Kidney glomerular epithelial cell (primary cell): Measurements from ENCODE around the gene DCP2.

ENCODE experiments used
- DNase-seq: peaks from one replicate; lab custom pipeline; 2025; lab: John Stamatoyannopoulos, UW

The DCP2 gene

DNA sequence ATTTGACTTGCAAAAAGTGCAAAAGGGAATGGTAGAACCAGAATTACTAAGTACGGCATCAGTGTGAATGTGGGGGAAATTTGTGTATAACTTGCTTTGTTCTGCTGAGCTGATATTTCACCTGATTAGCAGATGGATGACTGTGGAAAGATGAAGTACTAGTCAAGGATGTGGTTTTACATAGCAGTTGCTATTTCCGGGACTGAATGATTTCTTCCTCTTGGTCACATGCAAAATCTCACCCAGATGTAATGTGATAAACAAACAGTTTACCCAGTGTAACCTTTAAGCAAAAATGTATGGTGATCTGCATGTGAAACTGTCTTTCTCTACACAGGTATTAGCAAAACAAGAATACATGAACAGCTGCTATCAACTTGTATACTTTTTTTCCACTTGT lies 46.1 kb downstream of the DCP2 start:
- no peak for DNase-seq

- no peak for DNase-seq
Measured at GRCh38 chr5:113024076-113024697, 47.6 kb downstream of the DCP2 start.

DNA sequence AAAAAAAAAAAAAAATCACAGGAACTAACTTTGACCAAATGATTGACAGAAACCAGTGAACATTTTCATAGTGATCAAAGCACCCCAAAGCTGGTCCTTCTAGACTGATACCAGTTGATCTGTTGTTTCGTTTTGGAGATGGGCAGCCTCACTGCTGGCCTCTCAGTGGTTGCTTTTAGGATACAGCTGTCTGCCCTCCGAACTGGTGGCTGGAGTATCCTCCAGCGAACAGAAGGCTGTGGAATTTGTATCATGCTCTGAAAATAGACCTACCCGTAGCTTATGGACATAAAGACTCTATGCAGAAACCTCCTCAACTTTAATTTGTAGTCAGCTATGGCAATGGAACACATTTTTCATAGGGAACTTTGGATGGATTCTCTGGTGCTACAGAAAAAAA lies 49.0 kb downstream of the DCP2 start:
- no peak for DNase-seq

DNA sequence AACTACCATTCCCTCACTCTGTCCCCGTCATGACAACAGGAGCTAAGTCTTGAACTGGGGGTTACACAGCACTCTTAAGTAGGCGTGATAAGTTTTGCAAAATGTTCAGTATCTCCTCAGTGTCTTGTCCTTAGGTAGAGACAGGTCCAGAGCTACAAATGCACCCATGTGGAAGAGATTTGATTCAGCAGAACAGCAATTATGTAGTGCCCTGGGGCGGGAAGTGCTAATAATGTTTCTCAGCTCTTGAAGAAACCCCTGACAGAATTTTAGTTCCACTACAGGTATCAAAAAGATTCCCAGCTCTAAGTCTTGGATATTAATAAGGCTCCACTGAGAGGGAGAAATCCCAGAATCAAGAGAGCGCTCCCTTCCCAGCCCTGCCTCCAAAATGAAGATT lies 49.6 kb downstream of the DCP2 start:
- DNase-seq = no peak

DNA sequence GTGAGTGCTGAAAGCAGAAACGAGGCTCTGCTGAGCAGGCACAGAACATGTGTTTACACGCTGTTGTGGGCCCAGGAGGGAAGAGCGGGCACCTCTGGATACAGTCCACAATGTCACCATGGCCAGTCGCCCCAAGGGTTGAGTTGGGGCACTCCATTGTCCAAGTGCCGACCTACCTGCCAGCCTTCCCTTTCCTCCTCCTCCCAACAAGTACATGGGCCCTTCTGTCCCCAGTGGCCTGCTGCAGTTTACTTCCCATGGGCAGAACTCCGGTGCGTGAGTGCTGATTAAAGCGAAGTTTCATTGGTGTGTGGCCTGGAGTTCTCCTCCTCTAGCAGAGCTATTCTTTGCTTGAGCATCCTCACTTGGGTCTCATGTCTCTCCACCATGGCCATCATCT lies 50.4 kb downstream of the DCP2 start:
- DNase-seq = no peak

- no peak for DNase-seq
Measured at GRCh38 chr5:113027431-113027830, 50.8 kb downstream of the DCP2 start.

- no peak for DNase-seq
Measured at GRCh38 chr5:113029614-113030013, 53.0 kb downstream of the DCP2 start.

GRCh38 chr5:113031104-113031503 lies 54.5 kb downstream of the DCP2 start:
- no peak for DNase-seq

GRCh38 chr5:113031557-113031956 lies 55.0 kb downstream of the DCP2 start:
- no peak for DNase-seq

DNA sequence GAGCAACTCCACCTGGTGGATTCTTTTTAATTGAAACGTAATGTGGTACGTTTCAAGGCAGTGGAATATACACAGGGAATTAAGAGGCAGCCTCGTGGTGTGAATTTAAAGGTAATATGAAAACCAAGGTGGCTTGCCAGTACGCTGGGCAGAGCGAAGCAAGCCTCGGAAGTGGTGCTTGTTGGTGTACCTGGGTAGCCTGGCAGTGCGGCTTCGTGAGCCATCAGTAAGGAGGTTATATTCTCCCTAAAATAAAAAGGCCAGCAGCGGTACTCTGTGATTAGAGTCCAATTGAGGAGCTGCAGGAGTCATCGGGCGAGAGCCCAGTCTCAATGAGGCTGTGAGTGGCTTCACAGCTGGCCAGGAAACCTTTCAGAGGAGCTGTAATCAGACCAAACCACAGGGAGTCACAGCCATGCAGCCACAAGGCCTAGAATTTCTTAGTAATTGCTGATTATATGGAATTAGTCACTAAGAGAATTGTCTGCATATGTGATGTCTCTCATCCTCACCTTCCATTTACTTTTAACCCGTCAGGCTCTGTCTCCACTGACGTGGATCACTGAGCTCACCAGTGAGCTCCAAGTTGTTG lies 57.7 kb downstream of the DCP2 start:
- peak; percentile 25 for DNase-seq

- no peak for DNase-seq
Measured at GRCh38 chr5:113035096-113035495, 58.5 kb downstream of the DCP2 start.

DNA sequence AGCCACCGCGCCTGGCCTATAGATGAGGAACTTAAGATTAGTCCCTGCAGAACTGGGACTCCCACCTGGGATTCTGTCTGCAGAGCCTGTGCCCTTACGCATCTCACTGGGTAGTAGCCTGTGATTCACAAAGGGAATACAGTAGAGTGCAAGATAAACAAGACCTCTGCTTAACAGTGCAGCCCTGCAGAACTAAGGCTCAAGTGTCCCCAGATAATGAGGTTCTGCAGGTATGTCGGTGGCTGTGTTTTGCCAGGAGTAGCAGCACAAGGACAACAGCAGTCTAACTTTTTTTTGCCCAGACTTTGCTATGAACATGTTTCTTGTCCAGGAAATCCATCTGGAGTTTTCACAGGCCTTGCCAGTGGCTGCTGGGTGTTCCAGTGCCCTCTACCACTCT lies 59.7 kb downstream of the DCP2 start:
- no peak for DNase-seq

GRCh38 chr5:113036826-113037225 lies 60.2 kb downstream of the DCP2 start:
- no peak for DNase-seq

DNA sequence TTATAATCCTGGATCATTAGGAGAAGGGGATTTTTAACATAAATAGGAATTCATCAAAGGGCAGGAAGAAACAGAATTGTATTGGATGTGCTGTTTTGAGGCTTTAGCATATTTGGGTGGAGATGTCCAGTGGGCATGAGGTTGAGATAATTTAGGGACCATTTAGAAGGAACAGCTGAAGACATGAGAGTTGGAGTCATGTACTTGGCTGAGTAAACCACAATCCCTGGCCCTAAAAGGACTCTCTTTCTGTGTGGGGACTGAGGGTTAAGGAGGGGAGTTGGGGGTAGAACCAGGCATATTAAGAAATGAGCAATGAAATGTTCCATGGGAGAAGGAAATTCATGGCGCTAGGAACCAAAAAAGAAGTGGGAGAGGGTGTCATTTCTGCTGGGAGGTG lies 61.5 kb downstream of the DCP2 start:
- DNase-seq = no peak

- no peak for DNase-seq
Measured at GRCh38 chr5:113038714-113039113, 62.1 kb downstream of the DCP2 start.

- DNase-seq = no peak
Measured at GRCh38 chr5:113039229-113039933, 62.8 kb downstream of the DCP2 start.

- DNase-seq = no peak
Measured at GRCh38 chr5:113039934-113040285, 63.3 kb downstream of the DCP2 start.

- DNase-seq = no peak
Measured at GRCh38 chr5:113040672-113041260, 64.2 kb downstream of the DCP2 start.

DNA sequence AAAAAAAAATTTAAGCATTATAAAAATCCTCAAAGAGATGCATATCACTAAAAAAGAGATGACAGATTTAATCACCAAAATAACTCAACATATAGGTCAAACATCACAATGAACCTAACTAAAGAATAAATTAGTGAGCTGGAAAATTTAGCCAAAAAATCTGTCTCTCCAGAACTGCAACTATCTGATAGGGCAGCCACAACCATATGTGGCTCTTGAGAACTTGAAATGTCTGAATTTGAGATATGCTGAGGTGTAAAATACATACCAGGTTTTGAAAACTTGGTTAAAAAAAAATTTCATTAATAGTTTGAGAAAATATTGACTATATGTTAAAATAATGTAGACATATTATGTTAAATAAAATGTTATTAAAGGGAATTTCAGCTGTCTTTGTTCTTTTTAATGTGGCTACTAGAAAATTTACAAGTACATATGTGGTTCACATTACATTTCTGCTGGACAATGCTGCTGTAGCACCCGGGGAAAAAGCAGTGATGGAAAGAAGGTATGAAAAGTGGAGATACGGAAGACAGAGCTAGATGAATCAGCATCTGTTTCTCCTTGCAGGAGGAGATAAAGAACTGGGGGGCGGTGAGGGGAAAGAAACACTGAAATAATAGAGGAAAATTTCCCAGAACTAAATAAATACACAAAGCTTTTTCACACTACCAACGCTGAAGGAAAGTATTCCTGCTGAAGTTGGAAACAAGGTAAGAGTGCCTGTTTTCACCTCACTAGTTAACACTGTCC lies 66.1 kb downstream of the DCP2 start:
- DNase-seq = no peak

DNA sequence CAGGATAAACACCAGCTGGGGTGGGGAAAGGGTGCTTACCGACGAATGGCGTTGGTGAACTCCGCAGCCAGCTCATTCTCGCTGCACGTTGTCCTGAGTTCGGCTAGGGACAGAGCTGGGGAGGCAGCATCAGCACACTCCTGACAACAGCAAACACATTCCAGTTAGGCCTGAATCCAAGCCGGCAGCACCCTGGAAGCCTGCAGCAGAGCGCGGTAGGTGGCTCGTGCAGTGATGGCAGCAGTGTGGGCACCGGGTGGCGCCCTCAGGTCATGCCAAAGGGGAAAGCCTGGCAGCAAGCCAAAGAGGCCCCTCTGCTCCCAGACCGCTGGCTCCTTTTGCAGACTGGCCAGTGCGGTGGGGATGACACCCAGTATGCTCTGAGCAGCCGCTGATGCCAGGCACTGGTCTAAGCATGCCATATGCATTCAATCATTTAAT lies 66.9 kb downstream of the DCP2 start:
- no peak for DNase-seq

DNA sequence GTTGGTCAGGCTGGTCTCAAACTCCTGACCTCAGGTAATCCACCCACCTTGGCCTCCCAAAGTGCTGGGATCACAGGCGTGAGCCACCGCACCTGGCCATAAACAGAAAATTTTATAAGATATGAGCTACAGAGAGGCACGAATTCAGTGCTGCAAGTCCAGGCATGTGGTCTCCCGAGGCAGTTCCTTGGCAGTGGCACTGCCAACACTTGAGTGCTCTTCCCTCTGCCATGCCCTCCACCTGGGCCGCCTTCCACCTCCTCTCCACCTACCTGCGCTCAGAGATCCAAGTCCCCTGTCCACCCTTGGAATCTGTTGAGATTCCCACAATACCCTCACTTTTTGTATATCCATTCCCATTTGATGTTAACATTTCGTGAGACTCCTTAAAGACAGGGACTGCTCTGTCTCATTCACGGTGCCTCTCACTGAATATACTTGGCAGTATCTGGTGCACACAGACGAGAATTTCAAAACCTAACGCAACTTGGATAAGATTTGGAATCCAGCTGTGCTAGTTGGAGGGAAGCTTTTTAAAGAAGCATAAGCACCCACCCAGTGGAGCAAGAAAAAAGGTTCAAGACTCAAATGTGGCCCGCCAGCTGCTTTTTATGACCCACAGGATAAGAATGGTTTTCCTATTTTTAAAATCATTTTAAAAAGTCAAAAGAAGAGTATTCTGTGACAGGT lies 68.3 kb downstream of the DCP2 start:
- DNase-seq = no peak

DNA sequence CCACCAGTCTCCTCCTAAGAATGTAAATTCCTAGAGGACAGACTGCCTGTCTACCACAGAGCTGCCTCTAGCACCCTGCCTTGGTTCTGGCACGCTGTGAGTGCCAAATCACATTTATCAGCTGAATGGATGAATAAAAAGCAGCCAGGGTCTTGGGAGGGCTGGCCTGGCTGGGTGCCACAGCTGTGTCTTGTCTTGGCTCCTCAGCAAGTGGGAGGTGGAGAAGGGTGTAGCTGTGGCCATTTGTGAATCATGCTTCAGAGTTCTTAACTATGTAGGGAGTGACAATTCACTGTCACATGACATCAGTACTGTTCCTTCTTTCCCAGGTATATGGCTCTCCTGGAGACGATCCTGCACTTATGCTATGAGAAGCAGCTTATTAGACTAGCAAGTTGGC lies 70.6 kb downstream of the DCP2 start:
- DNase-seq = peak; percentile 72
